Endothelial cell of umbilical vein (primary cell): Measurements from ENCODE around the gene ESRRA. TPM values are rescaled to one million over a fixed set of nuclear protein-coding genes. Genes with fewer than 3 reads are reported as not detected.

Source experiments
- BruUV-seq: library from RNA; stranded (reverse); fragments of 400-500 nt; replicated peaks from 2 replicates; lab custom pipeline; 2021; lab: Mats Ljungman, UMichigan
- CTCF ChIA-PET: fragments of 300-600, 350-600 bp; sonication (Branson Sonifier 250); formaldehyde crosslinking; loops from one replicate; lab custom pipeline; 2021; ENCODE audit warnings: antibody characterized with exemption, inconsistent platforms; lab: Charles Lee
- POLR2A ChIA-PET: fragments of 300-600, 350-600 bp; sonication (Branson Sonifier 250); formaldehyde crosslinking; loops from one replicate; lab custom pipeline; 2021; ENCODE audit warnings: antibody characterized with exemption, inconsistent platforms; lab: Charles Lee
- DNase-seq: peaks from one replicate; pipeline ENCODE4 v3.0.0-alpha.2; 2011; ENCODE audit warnings: low read depth, low spot score
- FAIRE-seq: peaks from 2 replicates; lab custom pipeline; 2011; peaks lifted over from hg19 to GRCh38; lab: Jason Lieb, UNC
- H2AFZ ChIP-seq: 2 replicates; pipeline ENCODE4 v1.6.0; 2012; ENCODE audit warnings: low read depth, low read length, control low read depth, inconsistent platforms
- H3K27ac ChIP-seq: 2 replicates; pipeline ENCODE4 v1.5.1; 2011; ENCODE audit warnings: low read depth, mild to moderate bottlenecking, control low read depth, low read length, moderate library complexity; ENCODE audit not compliant: insufficient read depth
- H3K27me3 ChIP-seq, 2 experiments: 2 replicates each; pipeline versions ENCODE4 v1.6.0 to v1.6.1; 2011; ENCODE audit warnings: low read length in 2 of 2, mixed read lengths in 1 of 2; ENCODE audit not compliant: control insufficient read depth in 2 of 2, insufficient read depth in 2 of 2
- H3K36me3 ChIP-seq, 2 experiments: 2 replicates in 1 of 2; 3 replicates in 1 of 2; pipeline ENCODE4 v1.5.1; 2011; ENCODE audit warnings: low read length in 2 of 2, mild to moderate bottlenecking in 1 of 2, moderate library complexity in 1 of 2; ENCODE audit not compliant: control insufficient read depth in 2 of 2, insufficient read depth in 2 of 2; ENCODE audit errors: extremely low read depth in 1 of 2
- H3K4me1 ChIP-seq: 3 replicates; pipeline ENCODE4 v1.5.1; 2011; ENCODE audit warnings: mild to moderate bottlenecking, low read length; ENCODE audit not compliant: control insufficient read depth, insufficient read depth; ENCODE audit errors: extremely low read depth
- H3K4me2 ChIP-seq: 2 replicates; pipeline ENCODE4 v1.6.1; 2011; ENCODE audit warnings: low read length, control low read depth, mixed read lengths; ENCODE audit not compliant: insufficient read depth
- H3K4me3 ChIP-seq, 3 experiments: fragments of 200-600 bp in 1 of 3; sonication (generic), shearing (Covaris generic) in 1 of 3; replicated peaks in 1 of 3; 2 replicates each; pipeline ENCODE4 v1.5.1; 2011 to 2016; ENCODE audit warnings: control low read depth in 3 of 3, low read length in 3 of 3, mild to moderate bottlenecking in 2 of 3, inconsistent platforms in 1 of 3, low read depth in 1 of 3, moderate library complexity in 1 of 3; ENCODE audit not compliant: insufficient read depth in 1 of 3
- H3K79me2 ChIP-seq: 2 replicates; pipeline ENCODE4 v1.6.0; 2012; ENCODE audit warnings: low read length, inconsistent platforms; ENCODE audit not compliant: control insufficient read depth, insufficient read depth
- H3K9ac ChIP-seq: replicated peaks from 2 replicates; pipeline ENCODE3; 2011; ENCODE audit warnings: low read length, control low read depth; ENCODE audit not compliant: insufficient read depth; ENCODE audit errors: extremely low read depth
- H3K9me1 ChIP-seq: replicated peaks from 3 replicates; pipeline ENCODE4 v1.6.0; 2011; ENCODE audit warnings: mild to moderate bottlenecking, low read length; ENCODE audit not compliant: control insufficient read depth, insufficient read depth; ENCODE audit errors: extremely low read depth
- H3K9me3 ChIP-seq: replicated peaks from 2 replicates; pipeline ENCODE4 v1.5.1; 2012; ENCODE audit warnings: low read length, inconsistent platforms; ENCODE audit not compliant: control insufficient read depth, insufficient read depth
- H4K20me1 ChIP-seq: replicated peaks from 2 replicates; pipeline ENCODE3; 2011; ENCODE audit warnings: mild to moderate bottlenecking, low read length; ENCODE audit not compliant: control insufficient read depth, insufficient read depth; ENCODE audit errors: extremely low read depth
- EZH2 ChIP-seq: IDR thresholded peaks from 2 replicates; pipeline ENCODE4 v1.6.1; 2012; ENCODE audit warnings: borderline replicate concordance, low read depth, mild to moderate bottlenecking, moderate library complexity, low read length, inconsistent platforms; ENCODE audit not compliant: severe bottlenecking
- FOS ChIP-seq: IDR thresholded peaks from 2 replicates; pipeline ENCODE4 v1.6.1; 2011; ENCODE audit warnings: mild to moderate bottlenecking, low read length, moderate library complexity, borderline replicate concordance; ENCODE audit not compliant: insufficient read depth
- MYC ChIP-seq: IDR thresholded peaks from one replicate; pipeline ENCODE4 v1.6.1; 2011; ENCODE audit warnings: mild to moderate bottlenecking, low read depth, low read length
- POLR2A ChIP-seq: IDR thresholded peaks from 2 replicates; pipeline ENCODE4 v1.6.1; 2012; ENCODE audit warnings: low read depth, mild to moderate bottlenecking, control low read depth, low read length
- POLR2AphosphoS5 ChIP-seq: IDR thresholded peaks from 2 replicates; pipeline ENCODE4 v1.6.1; 2012; ENCODE audit warnings: low read depth, mild to moderate bottlenecking, control low read depth, low read length, moderate library complexity; ENCODE audit not compliant: insufficient read depth
- dilution Hi-C: fragments of 300-500 bp; cut with MboI; formaldehyde crosslinking; loops from one replicate; pipeline ENCODE4 v1.15.0; 2019; ENCODE audit warnings: low sequenced_read_pairs; ENCODE audit not compliant: extremely low pct_ligation_motif_present
- intact Hi-C: fragments of 100-400 bp; cut with micrococcal nuclease; formaldehyde crosslinking; loops from one replicate; pipeline ENCODE4 v1.10.0; 2022
- polyA plus RNA-seq, 4 experiments: library from polyadenylated mRNA; depleted of rRNA in 3 of 4; stranded (reverse) in 3 of 4; unstranded in 1 of 4; fragments of >200 nt; gene quantifications; 2 replicates each; pipeline versions ENCODE4 v1.2.1 to v1.2.3, GENCODE V29; 2011 to 2012; ENCODE audit warnings: missing spikeins in 1 of 4
- total RNA-seq: library from RNA; stranded (reverse); gene quantifications from 2 replicates; pipeline ENCODE4 v1.2.3, GENCODE V29; 2021
- TF ChIP-seq, protein P1 (sequence below), 2 donors: IDR thresholded peaks; 1 replicate in 1 of 2; 2 replicates in 1 of 2; pipeline ENCODE4 v1.5.1; 2011; ENCODE audit warnings: low read length in 2 of 2, mild to moderate bottlenecking in 2 of 2, moderate library complexity in 2 of 2, control low read depth in 1 of 2, inconsistent platforms in 1 of 2, low read depth in 1 of 2; ENCODE audit not compliant: insufficient read depth in 1 of 2; ENCODE audit errors: extremely low read depth in 1 of 2

The ESRRA gene
- total and polyA plus RNA-seq, 2 donors (not counting 3 experiments of a cell fraction or from before 2014, with no cell fraction given): 17.2 to 37.4 TPM

DNA sequence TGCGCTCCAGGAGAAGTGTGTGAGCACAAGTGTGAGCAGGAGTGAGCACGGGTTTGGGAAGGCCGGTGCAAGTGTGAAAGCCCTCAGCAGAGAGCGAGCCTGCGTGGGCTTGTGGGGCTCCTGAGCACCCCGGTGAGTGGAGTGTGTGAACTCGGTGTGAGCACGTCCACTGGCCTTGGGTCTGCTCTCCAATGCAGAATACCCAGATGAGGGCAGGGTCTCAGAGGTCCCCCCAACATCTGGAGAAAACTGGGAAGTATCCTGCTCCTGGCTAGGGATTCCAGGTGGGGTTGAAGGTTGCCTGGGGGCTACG, 1.2 kb downstream of the ESRRA start:
- H3K36me3 ChIP-seq: no peaks in the 10 kb centered on the region
- H3K9ac ChIP-seq: peak overlapping the region; percentile 55
- no peak overlapping the region for H3K27ac ChIP-seq
- dilution Hi-C loops (no loop called here), intact Hi-C loops (no loop called here)
- peak overlapping the region; percentile 60 for H3K4me2 ChIP-seq
- DNase-seq (no peak), FAIRE-seq (no peak)
- TF ChIP-seq POLR2AphosphoS5 (no peak), FOS (no peak), POLR2A (no peak), EZH2 (no peak), MYC (no peak)
- TF ChIP-seq, protein P1, sequence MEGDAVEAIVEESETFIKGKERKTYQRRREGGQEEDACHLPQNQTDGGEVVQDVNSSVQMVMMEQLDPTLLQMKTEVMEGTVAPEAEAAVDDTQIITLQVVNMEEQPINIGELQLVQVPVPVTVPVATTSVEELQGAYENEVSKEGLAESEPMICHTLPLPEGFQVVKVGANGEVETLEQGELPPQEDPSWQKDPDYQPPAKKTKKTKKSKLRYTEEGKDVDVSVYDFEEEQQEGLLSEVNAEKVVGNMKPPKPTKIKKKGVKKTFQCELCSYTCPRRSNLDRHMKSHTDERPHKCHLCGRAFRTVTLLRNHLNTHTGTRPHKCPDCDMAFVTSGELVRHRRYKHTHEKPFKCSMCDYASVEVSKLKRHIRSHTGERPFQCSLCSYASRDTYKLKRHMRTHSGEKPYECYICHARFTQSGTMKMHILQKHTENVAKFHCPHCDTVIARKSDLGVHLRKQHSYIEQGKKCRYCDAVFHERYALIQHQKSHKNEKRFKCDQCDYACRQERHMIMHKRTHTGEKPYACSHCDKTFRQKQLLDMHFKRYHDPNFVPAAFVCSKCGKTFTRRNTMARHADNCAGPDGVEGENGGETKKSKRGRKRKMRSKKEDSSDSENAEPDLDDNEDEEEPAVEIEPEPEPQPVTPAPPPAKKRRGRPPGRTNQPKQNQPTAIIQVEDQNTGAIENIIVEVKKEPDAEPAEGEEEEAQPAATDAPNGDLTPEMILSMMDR (IDR thresholded peaks at IDR 0.05; ENCODE audit: extremely low read depth in 1 of 2, insufficient read depth in 1 of 2, low read depth in 1 of 2, low read length in 2 of 2): no peak
- H3K4me1 ChIP-seq: peaks cover 6% of the 10 kb centered on the region
- no peaks in the 10 kb centered on the region for H3K9me3 ChIP-seq
- ChIA-PET CTCF (interaction anchor here (0.7 to 6.7 kb wide), 4 partner anchors 11 to 101 kb away, joined by 4 to 413 read pairs (median 28); partner anchors contain the start of genes FERMT3, PRDX5 and TRMT112), POLR2A (no interaction called here)
- H3K9me1 ChIP-seq: no peaks in the 10 kb centered on the region
- H3K4me3 ChIP-seq: peak overlapping the region; percentile 59 to 68 (median 66)
- H2AFZ ChIP-seq: peak overlapping the region; percentile 57
- peaks cover 10% of the 10 kb centered on the region for H3K79me2 ChIP-seq
- no TSS peak for BruUV-seq
- no peaks in the 10 kb centered on the region for H3K27me3 ChIP-seq
- H4K20me1 ChIP-seq: no peaks in the 10 kb centered on the region
